Ishikawa (cell line): ENCODE measurements around the gene VTI1A.

Source experiments
- CEBPB ChIP-seq: IDR thresholded peaks from 2 replicates; pipeline ENCODE4 v1.6.1; 2012
- CREB1 ChIP-seq: IDR thresholded peaks from 2 replicates; pipeline ENCODE4 v1.6.1; 2012; ENCODE audit warnings: low read depth
- EGR1 ChIP-seq: IDR thresholded peaks from 2 replicates; pipeline ENCODE4 v1.6.1; 2012
- EP300 ChIP-seq: IDR thresholded peaks from 2 replicates; pipeline ENCODE4 v1.6.1; 2012; ENCODE audit warnings: borderline replicate concordance
- FOXM1 ChIP-seq: IDR thresholded peaks from 2 replicates; pipeline ENCODE4 v1.6.1; 2012; ENCODE audit warnings: low read depth, borderline replicate concordance
- NFIC ChIP-seq: IDR thresholded peaks from 2 replicates; pipeline ENCODE4 v1.6.1; 2012
- RAD21 ChIP-seq: IDR thresholded peaks from 2 replicates; pipeline ENCODE4 v1.6.1; 2012; ENCODE audit warnings: low read depth
- TAF1 ChIP-seq: IDR thresholded peaks from 2 replicates; pipeline ENCODE4 v1.6.1; 2012; ENCODE audit warnings: low read depth, mild to moderate bottlenecking
- TCF12 ChIP-seq: IDR thresholded peaks from 2 replicates; pipeline ENCODE4 v1.6.1; 2012; ENCODE audit warnings: low read depth
- TEAD4 ChIP-seq: IDR thresholded peaks from 2 replicates; pipeline ENCODE4 v1.6.1; 2012
- USF1 ChIP-seq: IDR thresholded peaks from 2 replicates; pipeline ENCODE4 v1.6.1; 2012
- YY1 ChIP-seq: IDR thresholded peaks from 2 replicates; pipeline ENCODE4 v1.6.1; 2012; ENCODE audit warnings: low read depth
- ZBTB7A ChIP-seq: IDR thresholded peaks from 2 replicates; pipeline ENCODE4 v1.6.1; 2012; ENCODE audit warnings: low read depth
- TF ChIP-seq, protein P1 (sequence below): IDR thresholded peaks from 2 replicates; pipeline ENCODE4 v1.6.1; 2012; ENCODE audit warnings: low read depth, mild to moderate bottlenecking
- TF ChIP-seq, protein P2 (sequence below): IDR thresholded peaks from 2 replicates; pipeline ENCODE4 v1.6.1; 2012

The VTI1A gene

GRCh38 chr10:112509558-112510291 lies 62.7 kb downstream of the VTI1A start:
- no peak for TF ChIP-seq USF1
- TF ChIP-seq EP300, result no peak
- TF ChIP-seq CREB1, result no peak
- no peak for TF ChIP-seq RAD21
- no peak for TF ChIP-seq TAF1
- no peak for TF ChIP-seq CEBPB
- TF ChIP-seq TCF12, result no peak
- no peak for TF ChIP-seq YY1
- TF ChIP-seq NFIC, result no peak
- TF ChIP-seq TEAD4, result no peak
- no peak for TF ChIP-seq EGR1
- TF ChIP-seq ZBTB7A, result no peak
- TF ChIP-seq, protein P1, sequence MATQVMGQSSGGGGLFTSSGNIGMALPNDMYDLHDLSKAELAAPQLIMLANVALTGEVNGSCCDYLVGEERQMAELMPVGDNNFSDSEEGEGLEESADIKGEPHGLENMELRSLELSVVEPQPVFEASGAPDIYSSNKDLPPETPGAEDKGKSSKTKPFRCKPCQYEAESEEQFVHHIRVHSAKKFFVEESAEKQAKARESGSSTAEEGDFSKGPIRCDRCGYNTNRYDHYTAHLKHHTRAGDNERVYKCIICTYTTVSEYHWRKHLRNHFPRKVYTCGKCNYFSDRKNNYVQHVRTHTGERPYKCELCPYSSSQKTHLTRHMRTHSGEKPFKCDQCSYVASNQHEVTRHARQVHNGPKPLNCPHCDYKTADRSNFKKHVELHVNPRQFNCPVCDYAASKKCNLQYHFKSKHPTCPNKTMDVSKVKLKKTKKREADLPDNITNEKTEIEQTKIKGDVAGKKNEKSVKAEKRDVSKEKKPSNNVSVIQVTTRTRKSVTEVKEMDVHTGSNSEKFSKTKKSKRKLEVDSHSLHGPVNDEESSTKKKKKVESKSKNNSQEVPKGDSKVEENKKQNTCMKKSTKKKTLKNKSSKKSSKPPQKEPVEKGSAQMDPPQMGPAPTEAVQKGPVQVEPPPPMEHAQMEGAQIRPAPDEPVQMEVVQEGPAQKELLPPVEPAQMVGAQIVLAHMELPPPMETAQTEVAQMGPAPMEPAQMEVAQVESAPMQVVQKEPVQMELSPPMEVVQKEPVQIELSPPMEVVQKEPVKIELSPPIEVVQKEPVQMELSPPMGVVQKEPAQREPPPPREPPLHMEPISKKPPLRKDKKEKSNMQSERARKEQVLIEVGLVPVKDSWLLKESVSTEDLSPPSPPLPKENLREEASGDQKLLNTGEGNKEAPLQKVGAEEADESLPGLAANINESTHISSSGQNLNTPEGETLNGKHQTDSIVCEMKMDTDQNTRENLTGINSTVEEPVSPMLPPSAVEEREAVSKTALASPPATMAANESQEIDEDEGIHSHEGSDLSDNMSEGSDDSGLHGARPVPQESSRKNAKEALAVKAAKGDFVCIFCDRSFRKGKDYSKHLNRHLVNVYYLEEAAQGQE, result no peak
- TF ChIP-seq FOXM1, result no peak
- TF ChIP-seq, protein P2, sequence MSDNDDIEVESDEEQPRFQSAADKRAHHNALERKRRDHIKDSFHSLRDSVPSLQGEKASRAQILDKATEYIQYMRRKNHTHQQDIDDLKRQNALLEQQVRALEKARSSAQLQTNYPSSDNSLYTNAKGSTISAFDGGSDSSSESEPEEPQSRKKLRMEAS, result no peak

- no peak for TF ChIP-seq TAF1
- TF ChIP-seq TEAD4, result no peak
- no peak for TF ChIP-seq RAD21
- TF ChIP-seq, protein P1, result no peak
- no peak for TF ChIP-seq YY1
- no peak for TF ChIP-seq EP300
- no peak for TF ChIP-seq TCF12
Measured at GRCh38 chr10:112510384-112510783, 63.4 kb downstream of the VTI1A start.

GRCh38 chr10:112512294-112512693 lies 65.3 kb downstream of the VTI1A start:
- no peak for TF ChIP-seq USF1

DNA sequence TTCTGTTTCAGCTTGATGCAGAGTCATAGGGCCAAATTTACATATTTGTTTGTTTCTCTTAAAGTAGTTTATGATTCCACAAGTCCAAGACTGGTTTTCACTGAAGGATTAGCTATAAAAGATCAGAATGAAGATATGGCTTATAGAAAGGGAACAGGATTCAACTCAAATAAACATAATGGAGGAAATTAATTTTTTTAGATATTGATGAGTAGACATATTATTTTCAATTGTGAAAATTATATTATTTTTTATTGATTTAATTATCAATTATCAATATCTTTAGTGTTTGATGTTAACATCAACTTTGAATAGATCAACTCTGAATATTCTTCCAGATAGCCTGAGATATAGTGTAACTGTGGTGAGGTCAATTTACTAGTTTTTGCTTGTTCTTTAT lies 68.1 kb downstream of the VTI1A start:
- TF ChIP-seq YY1, result no peak
- TF ChIP-seq EP300, result no peak
- TF ChIP-seq EGR1, result no peak
- TF ChIP-seq FOXM1, result no peak
- no peak for TF ChIP-seq ZBTB7A
- TF ChIP-seq, protein P1, result no peak
- TF ChIP-seq CEBPB, result no peak
- TF ChIP-seq, protein P2, result no peak
- no peak for TF ChIP-seq USF1
- TF ChIP-seq TEAD4, result no peak
- TF ChIP-seq TCF12, result no peak
- no peak for TF ChIP-seq RAD21
- TF ChIP-seq CREB1, result no peak
- no peak for TF ChIP-seq NFIC
- TF ChIP-seq TAF1, result no peak
